Head of caudate nucleus (tissue), 42 donors: ENCODE data around the gene FGF22.
A peak's percentile ranks its signal among the peaks of the same experiment; 100 is the strongest.

Experiments used
- DNase-seq, 42 donors: peaks; one replicate each; pipeline versions ENCODE4 v3.0.0 to v3.0.0-alpha.2; 2020 to 2021; ENCODE audit warnings: mixed read lengths in 7 of 42
- intact Hi-C: fragments of 100-400 bp; cut with DNase I; formaldehyde crosslinking; loops from one replicate; pipeline ENCODE4 v1.15.0; 2022

Gene FGF22

DNA sequence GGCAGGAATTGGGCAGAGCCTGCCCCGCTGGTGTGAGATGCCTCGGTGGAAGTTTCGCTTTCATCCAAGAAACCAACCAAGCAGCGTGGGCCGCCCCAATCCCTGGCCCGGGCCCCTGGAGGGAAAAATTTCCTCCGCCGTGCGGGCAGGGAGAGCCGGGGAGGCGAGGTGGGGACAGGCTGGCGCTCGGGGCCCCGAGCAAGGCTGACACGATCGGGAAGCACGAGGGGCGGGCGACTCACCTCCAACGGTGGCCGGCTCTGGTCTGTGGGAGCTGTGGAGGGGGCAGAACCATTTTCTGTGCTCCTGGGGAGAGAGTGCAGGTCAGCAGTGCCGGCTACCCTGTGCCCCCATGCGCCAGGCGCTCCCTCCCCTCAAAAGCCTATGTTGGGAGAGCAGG lies 12.3 kb downstream of the FGF22 start:
- no peak for DNase-seq
- intact Hi-C loops: no loop called here

DNA sequence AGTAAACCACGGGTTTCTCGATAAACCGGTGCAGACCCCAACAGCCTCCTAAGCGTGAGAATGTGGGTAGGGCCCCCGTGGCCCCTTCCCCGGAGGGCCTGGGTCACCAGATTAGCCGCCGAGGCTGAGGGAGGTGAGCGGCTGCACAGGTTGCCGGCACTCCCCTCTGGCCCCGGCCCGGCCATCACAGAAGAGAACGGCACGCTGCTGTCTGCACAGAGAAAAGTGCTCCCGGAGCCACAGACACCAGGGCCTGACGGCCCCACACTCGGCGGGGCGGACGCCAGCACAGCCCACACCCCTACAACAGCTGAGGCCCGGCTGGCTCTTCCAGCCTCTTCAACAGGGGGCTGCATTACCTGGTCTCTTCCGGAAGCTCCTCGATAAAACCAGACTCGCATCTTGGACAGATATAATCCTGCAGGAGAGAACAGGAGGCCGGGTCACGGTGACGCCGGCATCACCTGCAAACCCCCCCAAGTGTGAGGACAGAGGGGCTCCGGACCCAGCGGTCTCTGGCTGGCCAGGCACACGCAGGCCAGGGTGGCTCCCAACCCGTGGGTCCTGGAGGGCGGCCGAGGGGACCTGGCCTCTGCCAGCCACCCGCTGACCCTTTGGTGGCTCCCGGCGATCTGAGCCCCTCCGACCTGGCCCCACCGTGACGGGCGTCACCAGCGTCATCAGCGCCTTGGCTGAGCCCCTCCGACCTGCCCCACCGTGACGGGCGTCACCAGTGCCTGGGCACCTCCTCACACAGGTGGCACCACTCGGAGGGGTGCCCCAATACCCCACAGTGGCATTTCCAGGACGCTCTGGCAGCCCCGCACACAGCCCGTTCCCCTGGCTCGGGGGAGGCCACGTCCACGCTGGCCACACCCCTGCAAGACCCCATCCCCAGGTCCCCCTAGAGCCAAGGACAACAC lies 13.0 kb downstream of the FGF22 start:
- intact Hi-C loops: no loop called here
- DNase-seq: no peak

GRCh38 chr19:653425-653824 lies 13.7 kb downstream of the FGF22 start:
- intact Hi-C loops: no loop called here
- DNase-seq: no peak

- no peak for DNase-seq
- intact Hi-C loops: no loop called here
These were observed 16.0 kb downstream of the FGF22 start for GRCh38 chr19:655691-656090.

GRCh38 chr19:656751-657559 lies 17.3 kb downstream of the FGF22 start:
- intact Hi-C loops: no loop called here
- no peak for DNase-seq

DNA sequence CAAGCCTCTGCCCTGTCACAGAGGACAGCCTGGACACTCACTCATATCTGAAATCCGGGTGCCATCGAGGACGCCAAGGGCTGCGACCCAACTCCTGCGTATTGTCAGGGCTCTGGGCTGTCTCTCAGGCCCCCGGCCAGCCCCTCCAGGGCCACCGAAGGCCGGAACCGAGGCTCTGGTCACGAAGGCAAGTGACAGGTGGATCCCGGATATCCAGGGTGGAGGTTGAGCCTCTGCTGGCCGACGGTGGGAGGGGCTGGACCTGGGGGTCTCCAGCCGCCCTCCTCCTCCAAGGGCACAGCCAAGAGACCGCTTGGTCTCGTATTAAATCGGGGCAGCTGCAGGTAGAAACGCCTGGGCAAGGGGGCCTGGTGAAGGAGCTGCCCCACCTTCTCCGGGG lies 17.9 kb downstream of the FGF22 start:
- intact Hi-C loops: no loop called here
- no peak for DNase-seq

GRCh38 chr19:658059-658839 lies 18.6 kb downstream of the FGF22 start:
- intact Hi-C loops: no loop called here
- no peak for DNase-seq

- DNase-seq: peak in 8 of 42 donors; percentile 20 to 60 (median 34)
- intact Hi-C loops: no loop called here
These were observed 19.5 kb downstream of the FGF22 start for GRCh38 chr19:658916-659839.

GRCh38 chr19:660793-661426 lies 21.2 kb downstream of the FGF22 start:
- DNase-seq: no peak
- intact Hi-C loops: loop anchor here (10.0 kb wide), 2 partner anchors 134 to 264 kb away; partner anchors contain the start of genes ARID3A and PTBP1

- no peak for DNase-seq
- intact Hi-C loops: loop anchor here (2.0 to 10.0 kb wide), 3 partner anchors 19 to 263 kb away; partner anchors contain the start of genes ARID3A and PTBP1
These were observed 21.9 kb downstream of the FGF22 start for GRCh38 chr19:661427-662196.

- no peak for DNase-seq
- intact Hi-C loops: loop anchor here (2.0 to 10.0 kb wide), 3 partner anchors 18 to 262 kb away; partner anchors contain the start of genes ARID3A and PTBP1
These were observed 22.7 kb downstream of the FGF22 start for GRCh38 chr19:662207-662961.

GRCh38 chr19:662962-663681 lies 23.4 kb downstream of the FGF22 start, which contains the start of gene RNF126:
Gene RNF126 (minus strand): TSS chr19:663214. CDS start chr19:663121, 93 bp downstream.
- intact Hi-C loops: loop anchor here (2.0 to 10.0 kb wide), 3 partner anchors 18 to 262 kb away; partner anchors contain the start of genes ARID3A and PTBP1
- DNase-seq: peak; percentile 68 to 96 (median 90)

DNA sequence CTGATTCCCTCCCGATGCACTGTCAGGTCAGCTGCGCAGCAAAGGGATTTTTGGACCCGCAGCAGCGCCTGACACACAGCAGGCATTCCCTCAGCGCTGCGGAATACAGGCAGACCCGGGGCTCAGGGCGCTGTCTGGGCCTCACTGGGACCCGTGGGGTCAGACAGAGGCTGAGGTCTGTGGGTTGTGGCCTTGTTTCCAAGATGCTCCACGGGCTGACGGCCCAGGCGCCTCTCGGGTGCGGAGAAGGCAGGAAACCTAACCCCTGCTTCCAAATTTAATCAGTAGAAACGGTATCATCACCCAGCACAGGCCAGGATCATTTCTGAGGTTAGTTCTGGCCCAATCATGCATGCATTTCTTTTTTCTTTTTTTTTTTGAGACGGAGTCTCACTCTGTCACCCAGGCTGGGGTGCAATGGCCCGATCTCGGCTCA lies 24.0 kb downstream of the FGF22 start:
- peak in 1 of 42 donors; percentile 23 for DNase-seq
- intact Hi-C loops: loop anchor here (2.0 to 10.0 kb wide), 4 partner anchors 17 to 261 kb away; partner anchors contain the start of genes ARID3A and PTBP1

- DNase-seq: peak; percentile 70 to 92 (median 84)
- intact Hi-C loops: loop anchor here (2.0 to 10.0 kb wide), 3 partner anchors 72 to 260 kb away; partner anchors contain the start of genes ARID3A and PTBP1
These were observed 25.3 kb downstream of the FGF22 start for GRCh38 chr19:664913-665443.
